Stimulated activated CD8-positive, alpha-beta memory T cell treated with anti-CD3 and anti-CD28 coated beads, Interleukin-15, amount 100 ng/mL, for 48 hours (primary cell): ENCODE data around the gene OR52E5.

Experiments used
- DNase-seq, 2 donors: peaks; one replicate each; pipeline ENCODE4 v3.0.0-alpha.2; 2020; ENCODE audit warnings: low read depth in 2 of 2

The OR52E5 gene

DNA sequence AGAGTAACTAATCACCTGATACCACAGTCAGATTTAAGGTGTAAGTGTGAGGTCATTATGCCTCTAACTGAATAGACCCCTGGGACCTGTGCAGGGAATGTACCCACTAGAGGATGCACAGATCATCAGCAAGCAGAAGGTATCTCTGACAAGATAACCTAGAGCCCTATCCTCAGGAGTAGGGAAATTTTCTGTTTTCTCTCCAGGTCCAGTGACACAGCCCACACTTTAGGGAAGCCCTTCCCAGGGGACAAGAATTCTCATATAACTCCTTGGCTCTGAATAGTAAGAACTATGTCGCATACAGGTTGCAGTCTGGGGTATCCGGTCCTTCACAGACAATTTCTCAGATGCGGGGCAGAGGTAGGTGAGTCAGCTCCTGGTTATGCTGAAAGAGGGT lies at the start of gene OR52E5:
Gene OR52E5 (plus strand): TSS at position 301 of the 400 bp plus-strand sequence. CDS start 7,569 bp downstream, outside the sequence.
- no peak for DNase-seq

DNA sequence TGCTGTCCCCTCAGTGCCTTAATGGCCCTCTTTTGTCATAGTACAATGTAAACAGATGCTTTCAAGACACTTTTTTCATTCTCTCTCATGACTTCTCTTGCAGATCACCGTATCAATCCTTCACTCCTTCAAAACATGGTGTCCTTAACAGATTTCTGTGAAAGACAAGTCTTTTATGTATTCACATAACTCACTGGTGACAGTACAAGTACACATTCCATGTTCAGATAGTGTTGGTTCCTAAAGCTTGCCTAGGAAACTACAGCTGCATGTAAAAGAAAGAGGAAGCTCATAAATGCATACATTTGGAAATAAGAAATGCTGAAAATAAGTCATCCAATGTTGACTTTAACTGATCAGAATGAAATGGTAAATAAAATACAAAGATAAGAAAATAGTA lies 46.3 kb upstream of the OR52E5 start:
- DNase-seq: no peak

DNA sequence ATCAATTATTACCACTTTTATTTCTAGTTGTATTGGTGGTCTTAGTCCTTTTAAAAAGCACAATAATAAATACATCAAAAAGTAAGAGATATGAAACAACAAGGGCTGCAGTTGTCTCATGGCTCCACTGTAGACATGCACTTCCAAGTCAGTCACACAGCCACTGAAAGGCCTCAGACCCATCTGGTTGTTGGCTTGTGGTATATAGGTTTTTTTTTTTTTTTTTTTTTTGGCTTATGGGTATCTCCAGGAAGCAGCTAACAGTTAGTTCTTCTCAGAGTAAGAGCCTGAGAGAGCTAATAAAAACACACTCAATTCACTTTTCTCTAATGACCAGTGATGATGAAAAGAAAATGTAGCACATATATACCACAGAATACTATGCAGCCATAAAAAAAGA lies 45.3 kb upstream of the OR52E5 start:
- no peak for DNase-seq

DNA sequence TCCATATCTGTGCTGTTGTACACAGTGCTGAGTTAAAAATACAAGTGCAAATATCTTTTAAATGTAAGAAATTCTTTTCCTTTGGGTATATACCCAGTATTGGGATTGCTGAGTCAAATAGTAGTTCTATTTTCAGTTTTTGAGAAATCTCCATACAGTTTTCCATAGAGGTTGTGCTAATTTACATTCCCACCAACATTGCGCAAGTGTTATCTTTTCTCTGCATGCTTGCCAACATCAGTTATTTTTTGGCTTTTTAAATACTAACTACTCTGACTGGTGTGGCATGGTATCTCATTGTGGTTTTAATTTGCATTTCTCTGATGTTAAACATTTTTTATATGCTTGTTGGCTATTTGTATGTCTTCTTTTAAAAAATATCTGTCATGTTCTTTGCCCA lies 42.0 kb upstream of the OR52E5 start:
- DNase-seq: no peak

DNA sequence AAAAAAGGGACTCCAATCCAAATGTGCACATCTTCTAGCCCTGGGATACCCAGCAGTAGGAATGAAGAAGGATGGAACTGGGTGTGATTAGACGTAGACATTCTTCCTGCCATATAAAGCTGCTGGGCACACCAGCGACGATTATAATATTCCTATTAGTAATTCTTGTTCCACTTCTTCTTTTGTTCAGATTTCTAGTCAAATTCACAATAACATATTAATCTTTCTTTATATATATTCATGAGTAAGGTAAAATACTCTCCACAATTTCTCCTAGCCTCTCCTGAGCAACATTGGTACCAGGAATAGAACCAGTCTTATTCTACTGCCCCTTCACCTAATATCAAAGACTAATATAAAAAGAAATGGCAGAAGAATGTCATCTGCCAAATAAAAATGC lies 35.4 kb upstream of the OR52E5 start, which contains the start of gene OR52E8:
Gene OR52E8 (minus strand): TSS at position 101 of the 400 bp plus-strand sequence. CDS start 0 bp downstream, at position 101.
- DNase-seq: no peak

DNA sequence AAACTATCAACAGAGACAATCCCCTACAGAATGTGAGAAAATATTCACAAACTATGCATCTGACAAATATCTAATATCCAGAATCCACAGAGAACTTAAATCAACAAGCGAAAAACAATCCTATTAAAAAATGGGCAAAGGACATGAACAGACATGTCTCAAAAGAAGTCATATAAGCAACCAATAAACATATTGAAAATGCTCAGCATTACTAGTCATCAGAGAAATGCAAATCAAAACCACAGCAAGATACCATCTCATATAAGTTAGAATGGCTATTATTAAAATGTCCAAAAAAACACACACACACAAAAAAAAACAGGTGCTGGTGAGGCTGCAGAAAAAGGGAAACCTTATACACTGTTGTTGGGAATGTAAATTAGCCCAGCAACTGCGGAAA lies 27.2 kb upstream of the OR52E5 start:
- no peak for DNase-seq

DNA sequence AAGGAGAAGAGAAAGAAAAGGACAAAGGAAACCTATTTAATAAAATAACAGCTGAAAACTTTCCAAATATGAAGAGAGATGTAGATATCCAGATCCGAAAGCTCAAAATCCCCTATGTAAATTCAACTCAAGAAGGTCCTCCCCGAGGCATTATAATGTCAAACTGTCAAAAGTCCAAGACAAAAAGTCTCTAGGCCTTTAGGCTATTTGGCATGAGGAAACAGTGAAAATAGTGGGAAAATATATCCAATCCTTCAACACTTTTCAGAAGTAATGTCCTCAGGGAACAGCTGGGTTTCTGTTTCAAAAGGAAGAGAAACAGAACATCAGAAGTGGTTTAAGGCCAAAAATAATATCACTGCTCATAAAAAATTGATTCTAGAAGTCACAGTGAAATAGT lies 14.4 kb upstream of the OR52E5 start:
- DNase-seq: no peak

DNA sequence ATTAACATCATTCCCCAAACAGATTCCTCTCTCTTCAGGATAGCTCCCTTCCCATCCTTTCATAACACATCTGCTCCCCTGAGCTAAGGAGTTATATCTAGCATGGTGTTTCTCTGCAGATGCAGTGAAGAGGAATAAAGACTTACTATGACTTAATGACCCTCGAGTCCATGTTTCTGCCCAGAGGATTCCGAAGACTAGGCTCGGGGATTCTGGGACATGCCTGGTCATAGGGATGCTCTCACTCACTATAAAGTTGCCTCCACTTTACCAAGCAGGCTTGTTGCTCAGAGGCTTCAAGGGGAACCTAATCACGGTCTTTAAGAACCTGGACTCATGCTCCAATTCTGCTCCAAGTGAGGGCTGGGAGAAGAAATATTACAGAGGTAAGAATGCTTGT lies 12.7 kb upstream of the OR52E5 start, which contains the start of gene OR52E4:
Gene OR52E4 (plus strand): TSS at position 301 of the 400 bp plus-strand sequence. CDS start 3,664 bp downstream, outside the sequence.
- no peak for DNase-seq

DNA sequence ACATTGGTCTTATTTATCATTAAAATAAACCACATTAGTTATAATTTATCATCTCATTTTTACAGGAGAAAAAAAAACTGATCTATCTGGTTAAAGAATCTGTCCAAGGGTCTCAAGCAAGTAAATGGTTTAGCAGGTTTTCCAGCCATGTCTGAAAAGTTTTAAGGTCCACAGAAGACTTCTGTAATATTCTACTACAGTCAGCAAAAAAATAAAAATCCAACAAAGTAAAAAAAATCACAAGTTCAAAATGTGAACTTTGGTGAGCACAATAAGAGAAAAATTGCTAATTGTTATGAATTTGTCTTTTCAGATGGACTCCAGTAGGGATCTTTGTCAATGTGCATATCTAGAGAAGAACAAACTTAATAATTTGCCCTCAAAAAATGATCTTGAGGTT lies 11.3 kb upstream of the OR52E5 start:
- DNase-seq: no peak

DNA sequence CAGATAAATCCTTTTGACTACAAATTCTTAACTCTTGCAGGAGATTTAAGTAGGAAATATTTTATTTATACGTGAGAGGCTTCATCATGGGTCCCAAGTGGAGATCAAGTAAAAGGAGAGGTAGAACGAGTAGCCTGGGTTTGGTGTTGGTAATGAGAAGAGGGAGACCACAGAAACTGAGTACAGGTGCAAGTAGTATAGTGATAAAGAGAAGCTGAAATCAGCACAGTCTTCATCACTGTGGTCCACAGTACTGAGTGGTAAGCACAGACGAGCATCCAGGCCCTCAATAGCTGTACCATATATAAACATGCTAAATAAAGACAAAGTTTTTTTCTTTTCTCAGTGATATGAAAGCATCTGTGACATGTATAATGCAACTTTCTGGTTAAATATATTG lies 5.8 kb upstream of the OR52E5 start:
- DNase-seq: no peak

DNA sequence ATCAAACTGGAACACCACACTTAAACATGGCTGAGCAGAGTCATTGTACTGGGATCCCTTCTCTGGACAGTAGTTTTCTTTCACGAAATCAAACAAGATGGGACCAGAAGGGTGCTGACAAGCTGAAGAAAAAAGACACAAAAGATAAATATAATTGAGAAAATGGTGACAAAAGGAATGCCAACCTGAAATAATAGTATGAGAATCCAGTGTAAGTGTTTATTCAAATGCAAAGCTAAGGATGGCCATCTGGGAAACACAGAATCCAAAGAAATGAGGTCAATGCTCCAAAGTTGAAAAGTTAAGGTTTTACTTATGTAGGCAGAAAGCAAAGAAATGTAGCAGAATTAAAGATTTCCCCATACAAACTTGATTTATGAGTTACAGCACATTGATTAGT lies 5.3 kb upstream of the OR52E5 start:
- DNase-seq: no peak

DNA sequence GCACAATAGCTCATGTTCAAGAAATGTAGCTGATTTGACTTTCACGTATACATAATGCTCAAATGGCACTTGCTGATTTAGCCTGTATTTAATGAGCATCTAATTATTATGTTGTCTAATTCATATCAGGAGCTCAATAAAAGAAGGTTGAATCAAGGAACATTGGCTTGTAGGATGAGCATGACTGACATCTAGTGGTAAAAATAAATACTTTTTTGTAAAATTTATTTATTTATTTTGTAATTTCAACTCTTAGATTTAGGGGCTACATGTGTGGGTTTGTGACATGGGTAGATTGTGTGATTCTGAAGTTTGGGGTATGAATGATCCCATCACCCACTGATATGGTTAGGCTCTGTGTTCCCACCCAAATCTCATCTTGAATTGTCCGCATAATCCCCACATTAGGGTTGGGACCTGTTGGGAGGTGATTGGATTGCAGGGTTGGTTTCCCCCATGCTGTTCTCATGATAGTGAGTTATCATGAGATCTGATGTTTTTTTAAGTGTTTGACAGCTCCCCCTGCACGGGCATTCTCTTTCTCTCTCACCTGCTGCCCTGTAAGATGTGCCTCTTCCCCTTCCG lies 1.7 kb upstream of the OR52E5 start:
- DNase-seq: no peak

DNA sequence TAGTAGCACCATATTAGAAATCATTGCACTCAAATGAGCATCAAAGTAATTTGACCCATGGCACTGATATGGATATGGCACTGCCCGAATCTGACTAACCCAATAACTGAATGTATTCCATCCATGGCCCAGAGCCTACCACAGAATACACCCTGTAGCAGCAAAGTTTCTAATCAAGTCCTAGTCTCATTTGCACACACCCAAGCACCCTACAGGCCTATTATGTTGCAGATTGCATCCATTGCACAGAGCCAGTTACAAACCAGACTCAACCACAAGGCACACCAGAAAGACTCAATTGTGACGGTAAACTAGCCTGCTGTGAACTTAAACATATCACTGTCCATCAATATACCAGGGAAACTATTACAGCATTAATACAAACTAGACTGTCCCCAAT lies 6.5 kb downstream of the OR52E5 start:
- no peak for DNase-seq

DNA sequence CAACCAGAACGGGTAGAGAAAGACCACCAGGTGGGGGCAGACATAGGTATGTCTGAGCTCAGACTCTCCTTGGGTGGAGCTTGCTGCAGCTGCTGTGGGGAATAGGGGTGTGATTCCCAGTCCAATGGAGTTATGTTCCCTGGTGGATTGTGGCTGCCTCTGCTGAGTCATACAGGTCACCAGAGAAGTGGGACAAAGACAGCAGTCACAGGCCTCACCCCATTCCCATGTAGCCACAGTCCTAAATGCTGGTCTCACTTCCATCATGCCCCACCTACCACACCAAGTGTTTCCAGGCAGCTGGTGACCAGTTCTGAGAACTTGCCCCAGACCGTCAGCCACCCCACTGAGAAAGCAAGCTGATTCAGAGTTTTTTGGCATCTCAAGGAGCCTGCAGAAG lies 17.5 kb downstream of the OR52E5 start:
- DNase-seq: no peak

DNA sequence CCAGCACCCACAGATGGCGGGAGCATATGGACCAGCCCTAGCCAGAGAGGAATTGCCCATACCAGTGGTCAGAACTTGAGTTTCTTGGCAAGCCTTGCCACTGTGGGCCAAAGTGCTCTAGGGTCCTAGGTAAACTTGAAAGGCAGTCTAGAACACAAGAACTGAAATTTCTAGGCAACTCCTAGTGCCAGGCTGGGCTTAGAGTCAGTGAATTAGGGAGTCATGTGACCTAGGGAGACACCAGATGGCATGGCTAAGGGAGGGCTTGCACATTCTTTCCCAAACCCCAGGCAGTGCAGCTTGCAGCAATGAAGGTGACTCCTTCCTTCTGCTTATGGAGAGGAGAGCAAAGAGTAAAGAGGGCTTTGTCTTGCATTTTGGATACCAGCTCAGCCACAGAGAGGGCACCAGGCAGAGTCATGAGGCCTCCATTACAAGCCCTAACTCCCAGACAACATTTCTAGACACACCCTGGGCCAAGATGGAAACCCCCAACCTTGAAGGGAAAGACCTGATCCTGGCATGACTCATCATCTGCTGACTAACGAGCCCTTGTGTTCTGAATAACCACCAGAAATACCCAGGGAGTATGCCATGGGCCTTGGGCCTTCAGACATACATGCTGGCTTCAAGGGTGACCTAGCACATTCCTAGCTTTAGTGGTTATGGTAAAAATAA lies 29.9 kb downstream of the OR52E5 start:
- peak in 1 of 2 donors; percentile 4 for DNase-seq

DNA sequence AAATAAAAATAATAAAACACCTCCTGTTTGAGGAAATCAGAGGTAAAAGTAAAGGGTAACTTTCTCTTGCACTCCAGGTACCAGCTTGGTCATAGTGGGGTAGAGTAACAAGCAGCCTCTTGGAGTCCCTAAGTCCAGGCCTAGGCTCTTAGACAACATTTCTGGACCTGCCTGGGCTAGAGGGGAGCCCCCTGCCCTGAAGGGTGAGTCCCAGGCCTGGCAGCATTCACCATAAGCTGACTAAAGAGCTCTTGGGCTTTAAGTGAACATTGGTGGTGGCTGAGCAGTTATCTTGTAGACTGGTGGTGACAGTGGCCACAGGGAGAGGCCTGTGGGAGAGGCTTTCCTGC lies 30.4 kb downstream of the OR52E5 start:
- no peak for DNase-seq

DNA sequence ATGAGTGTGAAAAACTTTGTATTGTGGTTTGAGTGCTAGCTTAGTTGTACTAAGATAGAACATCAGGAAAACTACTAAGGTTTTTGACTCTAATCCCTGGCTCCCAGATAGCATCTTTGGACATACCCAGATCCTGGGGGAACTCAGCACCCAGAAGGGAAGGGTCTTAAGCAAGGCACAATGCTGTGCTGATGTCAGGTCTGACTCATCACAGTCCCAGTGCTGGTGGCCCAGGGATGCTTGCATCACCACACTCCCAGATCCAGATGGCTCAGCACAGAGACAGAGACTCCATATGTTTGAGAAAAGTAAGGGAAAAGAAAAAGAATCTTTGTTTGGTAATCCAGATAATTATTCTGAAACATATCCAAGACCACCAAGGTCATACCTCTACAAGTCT lies 30.8 kb downstream of the OR52E5 start:
- DNase-seq: no peak

DNA sequence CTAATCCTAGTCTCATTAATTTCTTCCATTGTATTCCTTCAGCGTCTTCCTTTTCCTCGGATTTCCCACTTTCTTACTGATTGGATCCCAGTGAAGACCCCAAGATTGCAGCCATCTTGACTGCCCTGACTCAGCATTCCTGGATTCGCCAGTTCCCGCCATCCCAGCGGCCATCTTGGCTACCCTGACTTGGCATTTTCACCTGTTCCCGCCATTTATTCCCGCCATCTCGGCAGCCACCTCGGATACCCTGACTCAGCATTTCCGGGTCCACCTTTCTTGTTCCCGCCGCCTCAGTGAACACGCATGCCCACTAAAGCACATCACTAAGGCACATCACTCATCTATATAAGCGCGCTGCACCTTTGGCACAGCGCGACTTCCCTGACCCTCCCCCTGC lies 35.3 kb downstream of the OR52E5 start:
- DNase-seq: no peak

DNA sequence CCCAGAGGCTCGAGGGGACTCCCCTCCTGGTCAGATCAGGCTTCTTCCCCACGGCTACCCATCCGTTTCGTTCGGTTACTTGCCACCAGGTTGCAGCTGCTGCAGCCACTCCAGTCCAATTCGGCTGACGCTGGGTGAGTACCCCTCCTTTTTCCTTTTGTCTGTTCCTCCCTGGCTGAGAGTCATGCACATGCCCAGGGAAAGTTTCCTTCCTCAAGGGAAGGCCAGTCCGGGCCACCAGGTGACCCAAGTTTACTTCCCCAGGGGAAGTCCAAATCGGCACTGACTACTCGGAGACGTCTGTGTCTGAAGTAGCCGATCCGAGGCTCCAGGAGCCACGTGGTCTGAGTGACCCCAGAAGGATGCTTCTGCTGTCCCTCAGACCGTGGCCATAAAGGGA lies 35.8 kb downstream of the OR52E5 start:
- no peak for DNase-seq

DNA sequence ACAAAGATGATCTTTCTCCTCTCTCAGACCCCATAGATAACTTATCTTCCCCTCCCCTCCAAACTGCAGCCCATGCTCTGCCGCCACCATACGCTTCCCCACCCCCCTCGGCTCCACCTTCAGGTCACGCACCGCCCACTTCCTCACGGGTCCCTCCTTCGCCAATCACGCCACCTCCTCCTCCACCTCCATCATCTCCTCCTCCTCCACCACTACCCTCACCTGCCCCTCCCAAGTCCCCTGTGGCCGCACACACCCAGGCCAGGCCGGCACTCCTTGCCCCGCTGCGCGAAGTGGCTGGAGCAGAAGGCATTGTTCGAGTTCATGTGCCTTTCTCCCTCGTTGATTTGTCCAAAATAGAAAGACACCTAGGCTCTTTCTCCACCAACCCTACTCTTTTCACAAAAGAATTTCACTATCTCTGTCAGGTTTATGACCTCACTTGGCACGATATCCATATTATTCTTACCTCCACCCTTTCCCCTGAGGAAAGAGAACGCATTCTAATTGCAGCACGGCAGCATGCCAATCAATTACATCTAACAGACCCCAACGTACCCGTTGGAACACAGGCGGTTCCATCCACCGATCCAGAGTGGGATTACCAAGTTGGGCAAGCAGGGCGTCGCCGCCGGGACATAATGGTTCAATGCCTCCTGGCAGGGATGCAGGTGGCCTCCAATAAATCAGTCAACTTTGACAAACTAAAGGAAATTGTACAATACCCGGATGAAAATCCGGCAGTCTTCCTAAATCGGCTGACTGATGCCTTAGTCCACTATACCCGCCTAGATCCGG lies 36.8 kb downstream of the OR52E5 start:
- no peak for DNase-seq

DNA sequence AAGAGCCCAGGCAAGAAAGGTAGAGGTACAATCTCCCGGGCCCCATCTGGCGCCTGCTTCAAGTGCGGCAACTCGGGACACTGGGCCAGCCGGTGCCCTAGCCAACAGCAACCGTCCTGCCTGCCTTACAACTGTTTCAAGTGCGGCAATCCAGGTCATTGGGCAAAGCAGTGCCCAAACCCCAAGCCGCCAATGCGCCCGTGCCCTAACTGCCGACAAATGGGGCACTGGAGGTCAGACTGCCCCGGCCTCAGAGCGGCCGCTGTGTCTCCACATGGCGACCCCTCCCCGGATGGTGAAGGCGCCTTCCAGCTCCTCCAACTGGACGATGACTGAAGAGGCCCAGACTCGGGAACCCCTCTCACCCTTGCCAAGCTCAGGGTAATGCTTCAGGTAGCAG lies 37.6 kb downstream of the OR52E5 start:
- no peak for DNase-seq

DNA sequence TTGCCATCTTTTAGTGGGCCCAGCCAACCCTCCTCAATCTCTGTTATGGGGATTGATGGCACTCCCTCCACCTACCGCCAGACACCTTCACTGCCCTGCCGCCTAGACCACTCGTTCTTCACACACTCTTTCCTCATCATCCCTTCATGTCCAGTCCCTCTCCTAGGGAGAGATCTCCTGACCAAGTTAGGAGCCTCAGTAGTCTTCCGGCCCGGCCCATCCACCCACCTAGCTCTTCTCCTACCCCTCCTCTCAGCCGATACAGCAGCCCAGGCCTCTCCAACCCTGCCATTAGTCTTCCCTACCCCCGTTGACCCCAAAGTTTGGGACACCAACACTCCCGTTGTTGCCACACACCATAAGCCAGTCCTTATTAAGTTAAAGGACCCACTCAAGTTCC lies 38.1 kb downstream of the OR52E5 start:
- DNase-seq: no peak

DNA sequence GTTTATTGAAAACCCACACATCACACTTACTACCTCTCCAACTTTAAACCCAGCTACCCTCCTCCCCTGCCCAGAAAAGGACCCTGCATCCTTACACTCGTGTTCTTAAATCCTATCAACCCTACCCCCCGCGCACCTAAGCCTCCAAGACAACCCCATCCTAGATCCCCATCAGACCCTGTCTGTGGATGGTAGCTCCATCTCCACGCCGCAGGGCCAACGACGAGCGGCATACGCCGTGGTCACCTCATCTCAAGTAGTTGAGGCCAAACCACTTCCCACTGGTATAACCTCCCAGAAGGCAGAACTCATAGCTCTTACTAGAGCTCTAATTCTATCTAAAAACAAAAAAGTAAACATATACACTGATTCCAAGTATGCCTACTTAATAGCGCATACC lies 39.7 kb downstream of the OR52E5 start:
- DNase-seq: no peak
